Measurements from ENCODE around the gene TSC2.
"Not testable (repeated sequence)": the region's sequence is repeated elsewhere in the genome, so short reads cannot be mapped to it uniquely, and the experiment has no call there.

The TSC2 gene

GRCh38 chr16:2009791-2010510 lies 37.8 kb upstream of the TSC2 start, which contains the start of gene ZNF598:
Gene ZNF598, minus strand, starts transcription at chr16:2009821.
- peak; percentile 72 for DNase-seq (ENCODE audit: low spot score)

DNA sequence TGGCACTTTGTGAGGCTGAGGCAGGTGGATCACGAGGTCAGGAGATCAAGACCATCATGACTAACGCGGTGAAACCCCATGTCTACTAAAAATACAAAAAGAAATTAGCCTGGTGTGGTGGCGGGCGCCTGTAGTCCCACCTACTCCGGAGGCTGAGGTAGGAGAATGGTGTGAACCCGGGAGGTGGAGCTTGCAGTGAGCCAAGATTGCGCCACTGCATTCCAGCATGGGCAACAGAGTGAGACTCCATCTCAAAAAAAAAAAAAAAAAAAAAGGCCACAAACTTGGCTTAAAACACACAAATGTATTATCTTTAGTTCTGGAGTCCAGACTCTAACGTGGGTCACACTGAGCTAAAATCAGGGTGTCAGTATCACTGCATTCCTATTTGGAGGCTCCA lies 36.1 kb upstream of the TSC2 start:
- DNase-seq (ENCODE audit: low spot score) = not testable (repeated sequence)

DNA sequence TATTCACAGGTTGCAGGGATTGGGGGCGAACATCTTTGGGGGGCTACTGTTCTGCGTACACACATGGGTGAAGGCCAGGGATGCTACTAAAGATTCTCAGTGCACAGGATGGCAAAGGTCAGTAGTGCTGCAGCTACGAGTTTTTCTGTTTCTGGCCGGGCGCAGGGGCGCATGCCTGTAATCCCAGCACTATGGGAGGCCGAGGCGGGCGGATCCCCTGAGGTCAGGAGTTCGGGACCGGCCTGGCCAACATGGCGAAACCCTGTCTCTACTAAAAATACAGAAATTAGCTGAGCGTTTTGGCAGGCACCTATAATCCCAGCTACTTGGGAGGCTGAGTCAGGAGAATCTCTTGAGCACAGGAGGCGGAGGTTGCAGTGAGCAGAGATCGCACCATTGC lies 34.3 kb upstream of the TSC2 start:
- DNase-seq (ENCODE audit: low spot score) = no peak

DNA sequence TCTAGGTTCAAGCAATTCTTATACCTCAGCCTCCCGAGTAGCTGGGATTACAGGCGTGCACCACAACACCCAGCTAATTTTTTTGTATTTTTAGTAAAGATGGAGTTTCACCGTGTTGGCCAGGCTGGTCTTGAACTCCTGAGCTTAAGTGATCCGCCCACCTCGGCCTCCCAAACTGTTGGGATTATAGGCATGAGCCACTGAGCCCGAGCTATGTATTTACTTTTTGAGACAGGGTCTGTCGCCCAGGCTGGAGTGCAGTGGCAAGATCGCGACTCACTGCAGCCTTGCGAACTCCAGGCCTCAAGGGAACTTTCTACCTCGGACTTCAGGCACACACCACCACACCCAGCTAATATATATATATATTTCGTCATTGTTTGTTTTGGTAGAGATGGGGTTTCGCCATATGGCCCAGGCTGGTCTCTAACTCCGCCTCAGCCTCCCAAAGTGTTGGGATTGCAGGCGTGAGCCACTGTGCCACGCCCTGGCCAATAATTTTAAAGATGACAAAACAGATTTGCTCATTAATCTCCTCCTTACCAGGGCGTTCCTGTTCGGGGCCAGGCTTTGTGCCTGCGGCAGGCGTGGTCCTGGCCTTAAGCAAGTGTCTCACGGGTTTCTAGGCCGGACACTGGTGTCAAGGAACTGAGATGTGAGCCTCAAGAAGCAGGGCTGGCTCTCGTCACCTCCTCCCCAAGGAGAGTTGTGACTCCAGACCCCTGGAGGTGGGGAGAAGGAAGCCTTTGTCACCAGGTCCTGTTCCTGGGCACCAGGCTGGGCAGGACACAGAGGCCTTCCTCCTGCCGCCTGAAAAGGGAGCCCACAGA lies 32.5 kb upstream of the TSC2 start:
- no peak for DNase-seq (ENCODE audit: low spot score)

GRCh38 chr16:2015947-2016208 lies 31.9 kb upstream of the TSC2 start:
- DNase-seq (ENCODE audit: low spot score) = no peak

- DNase-seq (ENCODE audit: low spot score) = no peak
Observed at GRCh38 chr16:2016407-2016922, 31.3 kb upstream of the TSC2 start.

DNA sequence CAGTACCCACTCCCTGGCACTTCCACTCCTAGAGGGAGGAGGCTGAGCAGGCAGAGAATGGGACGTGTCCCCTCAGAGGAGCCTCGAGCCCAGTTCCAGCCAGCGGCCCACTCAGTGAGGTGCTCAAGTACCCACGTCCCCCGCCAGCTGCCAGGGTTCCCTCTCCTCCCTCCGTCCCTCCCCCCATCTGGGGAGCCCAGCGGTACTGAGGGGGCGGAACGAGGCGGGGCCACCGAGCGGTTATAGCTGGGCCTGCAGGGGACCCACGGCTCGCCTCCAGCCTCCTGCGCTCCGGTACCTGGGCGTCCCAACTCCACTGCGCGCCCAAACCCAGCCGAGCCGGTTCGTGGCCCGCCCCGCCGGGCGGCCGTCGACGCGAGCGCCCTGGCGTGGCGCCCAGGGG lies 28.3 kb upstream of the TSC2 start, which contains the start of gene NPW:
Gene NPW, plus strand, starts transcription at position 268 of the 403 bp plus-strand sequence.
- no peak for DNase-seq (ENCODE audit: low spot score)

- DNase-seq (ENCODE audit: low spot score) = no peak
Observed at GRCh38 chr16:2019921-2020831, 27.6 kb upstream of the TSC2 start.

DNA sequence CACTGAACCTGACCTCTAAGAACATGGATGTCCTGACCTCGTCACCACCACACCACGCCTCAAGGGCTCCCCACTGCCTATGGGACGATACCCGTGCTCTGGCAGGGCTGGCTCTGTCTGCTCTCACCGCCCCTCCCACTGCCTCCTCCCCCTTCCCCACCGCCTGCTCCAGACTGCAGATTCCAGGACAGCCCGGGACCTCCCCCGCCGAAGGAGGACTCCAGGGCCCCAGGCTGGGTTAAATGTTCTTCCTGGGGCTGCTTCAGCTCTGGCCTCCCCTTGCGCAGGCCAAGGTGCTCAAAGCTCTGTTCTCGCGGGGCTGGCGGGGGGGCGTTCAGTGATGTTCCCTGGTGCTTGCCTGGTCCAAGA lies 25.1 kb upstream of the TSC2 start:
- no peak for DNase-seq (ENCODE audit: low spot score)

DNA sequence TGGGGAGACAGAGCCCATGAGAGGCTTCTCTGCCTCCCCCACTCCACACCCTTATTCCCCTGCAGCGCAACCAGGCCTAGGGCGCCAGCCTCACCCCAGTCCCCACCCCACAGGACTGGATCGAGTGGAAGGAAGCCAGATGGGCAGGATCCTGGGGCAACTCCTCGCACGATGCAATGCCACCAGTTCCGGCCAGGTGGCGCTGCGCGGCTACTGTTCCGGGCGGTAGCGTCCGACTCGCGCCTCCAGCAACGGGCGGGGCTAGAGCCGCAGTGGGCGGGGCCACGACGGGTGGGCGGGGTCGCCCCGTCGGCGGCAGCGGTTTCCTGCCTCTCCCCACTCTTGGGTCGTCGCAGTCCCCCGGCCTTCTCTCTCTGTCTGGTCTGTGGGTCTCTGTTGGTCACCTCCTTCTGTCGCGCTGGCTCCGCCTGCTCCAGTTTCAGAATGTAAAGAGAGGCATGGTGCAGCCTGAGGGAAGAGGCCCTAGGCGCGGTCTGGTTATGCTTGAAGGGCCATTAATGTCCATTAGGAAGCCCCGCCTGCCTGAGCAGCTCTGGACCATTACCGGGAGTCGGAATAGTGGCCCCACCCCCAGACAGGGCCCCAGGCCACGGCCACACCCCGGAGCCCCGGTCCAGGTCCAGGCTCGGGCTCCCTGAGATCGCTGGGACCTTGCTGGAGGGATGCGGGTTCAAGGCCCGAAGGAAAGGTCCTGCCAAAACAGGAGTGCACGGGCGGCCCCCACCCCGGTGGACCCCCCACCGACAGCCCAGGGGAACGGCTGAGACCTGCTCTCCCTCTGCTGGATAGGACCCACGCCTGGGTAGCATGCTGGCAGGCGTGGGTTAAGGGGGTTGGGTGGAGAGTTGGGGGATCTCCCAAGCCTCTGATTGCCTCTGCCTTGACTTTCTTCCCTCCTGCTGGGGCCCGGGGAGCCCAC lies 24.4 kb upstream of the TSC2 start:
- peak; percentile 95 for DNase-seq (ENCODE audit: low spot score)

- DNase-seq (ENCODE audit: low spot score) = no peak
Observed at GRCh38 chr16:2024032-2024420, 23.8 kb upstream of the TSC2 start.

DNA sequence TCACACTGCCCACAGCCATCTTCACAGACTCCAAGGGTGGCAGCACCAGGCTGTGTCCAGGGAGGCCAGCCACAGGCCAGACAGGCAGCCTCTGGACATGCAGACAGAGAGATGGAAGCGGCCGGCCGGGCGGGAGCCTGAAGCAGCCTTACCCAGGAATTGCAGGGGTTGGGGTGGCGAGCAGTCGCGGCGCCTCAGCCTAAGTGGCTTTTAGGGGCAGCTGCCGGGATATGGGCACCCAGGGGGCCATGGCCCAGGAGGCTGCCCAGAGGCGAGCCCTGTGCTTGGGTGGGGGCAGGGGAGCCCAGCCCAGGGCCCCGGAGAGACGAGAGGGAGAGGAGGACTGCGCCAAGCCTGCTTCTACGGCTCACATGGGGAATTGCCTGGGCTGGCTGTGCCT lies 22.5 kb upstream of the TSC2 start:
- DNase-seq (ENCODE audit: low spot score) = no peak

DNA sequence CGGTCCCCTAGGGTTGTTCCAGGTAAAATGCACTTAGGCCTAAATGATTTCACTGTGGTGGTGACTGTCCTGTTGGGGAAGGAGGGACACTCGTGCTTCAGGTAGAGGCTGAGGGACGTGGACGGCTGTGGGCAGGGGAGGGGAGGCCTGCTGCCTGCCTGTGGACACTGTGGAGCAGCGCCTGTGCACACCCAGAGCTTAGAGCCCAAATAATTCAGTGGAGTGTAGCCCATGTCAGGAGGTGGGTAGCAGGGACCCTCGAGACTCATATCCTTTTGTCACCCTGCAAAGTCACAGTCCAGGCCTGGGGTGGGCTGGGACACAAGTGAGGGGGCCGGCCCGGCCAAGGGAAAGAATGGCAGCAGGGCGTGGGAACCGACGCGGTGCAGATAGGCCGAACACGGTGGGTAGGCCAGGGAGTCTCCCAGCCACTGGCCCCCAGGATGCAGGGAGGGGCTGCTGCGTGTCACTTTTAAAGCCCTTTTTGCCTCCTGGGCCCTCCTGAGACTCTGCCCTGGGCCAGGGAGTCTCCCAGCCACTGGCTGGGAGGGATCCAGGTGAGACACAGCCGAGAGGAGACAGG lies 21.8 kb upstream of the TSC2 start:
- no peak for DNase-seq (ENCODE audit: low spot score)

GRCh38 chr16:2026461-2027023 lies 21.2 kb upstream of the TSC2 start, which contains the start of gene NHERF2:
Gene NHERF2, plus strand, starts transcription at chr16:2026902. Its CDS starts 104 bp downstream, at chr16:2027006.
- DNase-seq (ENCODE audit: low spot score) = no peak

- DNase-seq (ENCODE audit: low spot score) = no peak
Observed at GRCh38 chr16:2027024-2028010, 20.5 kb upstream of the TSC2 start.

DNA sequence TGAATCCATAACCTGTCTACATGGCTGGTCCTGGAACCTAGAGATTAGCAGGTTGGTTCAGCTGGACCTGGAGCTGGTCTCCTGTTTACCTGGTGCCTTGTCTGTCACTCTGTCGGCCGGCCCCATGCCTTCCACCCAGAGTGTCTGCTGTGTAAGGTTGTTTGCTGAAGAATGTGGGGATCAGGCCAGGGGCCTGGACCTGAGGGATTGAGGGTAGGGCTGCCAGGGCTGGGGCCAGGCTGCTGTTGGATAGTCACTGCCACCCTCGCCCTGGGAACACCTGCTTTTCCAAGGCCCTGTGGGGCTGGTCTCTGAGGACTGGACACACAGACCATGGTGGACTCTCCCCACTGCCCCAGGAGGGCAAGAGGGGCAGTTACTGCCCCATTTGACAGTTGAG lies 19.6 kb upstream of the TSC2 start:
- DNase-seq (ENCODE audit: low spot score) = no peak

- no peak for DNase-seq (ENCODE audit: low spot score)
Observed at GRCh38 chr16:2028620-2029220, 19.1 kb upstream of the TSC2 start.

DNA sequence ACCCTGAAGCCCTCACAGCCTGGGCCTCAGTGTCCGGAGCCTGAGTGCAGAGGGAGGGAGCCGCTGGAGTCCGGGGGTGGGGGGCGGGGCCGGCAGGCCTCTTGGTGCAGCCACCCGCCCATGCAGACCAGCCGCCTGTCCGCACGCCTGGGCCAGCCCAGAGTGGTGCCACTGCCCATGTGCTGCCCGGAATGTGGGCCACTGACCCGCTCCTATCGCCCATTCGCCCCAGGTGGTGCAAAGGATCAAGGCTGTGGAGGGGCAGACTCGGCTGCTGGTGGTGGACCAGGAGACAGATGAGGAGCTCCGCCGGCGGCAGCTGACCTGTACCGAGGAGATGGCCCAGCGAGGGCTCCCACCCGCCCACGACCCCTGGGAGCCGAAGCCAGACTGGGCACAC lies 18.4 kb upstream of the TSC2 start:
- DNase-seq (ENCODE audit: low spot score) = no peak

GRCh38 chr16:2030036-2030435 lies 17.7 kb upstream of the TSC2 start:
- DNase-seq (ENCODE audit: low spot score) = no peak
